NT2/D1 (cell line): ENCODE measurements around the gene ST6GALNAC3.

Experiments
- SUZ12 ChIP-seq: IDR thresholded peaks from 2 replicates; pipeline ENCODE4 v1.6.1; 2011; ENCODE audit not compliant: insufficient read length, insufficient read depth; ENCODE audit errors: extremely low read depth
- YY1 ChIP-seq: IDR thresholded peaks from 2 replicates; pipeline ENCODE4 v1.6.1; 2011; ENCODE audit not compliant: insufficient read length, insufficient read depth

DNA sequence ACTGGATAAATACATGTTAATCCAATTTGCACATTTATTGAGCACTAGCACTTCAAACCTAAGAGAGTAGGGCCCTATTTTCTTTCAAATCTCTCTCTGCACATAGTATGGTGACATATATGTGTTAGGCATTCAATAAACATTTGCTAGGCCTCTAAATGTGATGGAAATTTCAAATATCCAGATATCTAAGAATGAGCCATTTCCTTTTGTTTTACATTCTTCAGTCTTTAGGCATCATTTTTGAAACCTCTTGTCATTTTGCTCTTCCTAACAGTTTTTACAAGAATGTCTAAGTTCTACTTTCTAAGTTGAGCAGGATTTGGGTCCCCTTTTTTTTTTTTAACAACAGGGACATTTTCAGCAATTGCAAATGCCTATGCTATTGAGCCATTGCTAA, 397.0 kb downstream of the ST6GALNAC3 start:
- TF ChIP-seq YY1 (no peak), SUZ12 (no peak)
